Measurements from ENCODE around the gene TACC3.

- TF ChIP-seq CREB1 (CRISPR knock-in tag; IDR thresholded peaks at IDR 0.05) = no peak
- no peak for TF ChIP-seq ZNF512 (CRISPR knock-in tag; IDR thresholded peaks at IDR 0.05; ENCODE audit: borderline replicate concordance)
- no peak for TF ChIP-seq IRF1 (CRISPR knock-in tag; IDR thresholded peaks at IDR 0.05)
- no peak for TF ChIP-seq ZNF138 (CRISPR knock-in tag; conservative IDR thresholded peaks at IDR 0.05)
- TF ChIP-seq MAX (CRISPR knock-in tag; IDR thresholded peaks at IDR 0.05) = no peak
Observed at GRCh38 chr4:1785592-1785991, 64.3 kb downstream of the TACC3 start.

Data from WTC11 (cell line).